Gastroesophageal sphincter (tissue), 3 donors: Measurements from ENCODE around the gene SPO11.

Source experiments
- CTCF ChIP-seq, 4 experiments: fragments of 200-600 bp in 2 of 4; fragments of 450-650 bp in 2 of 4; sonication (generic) in 1 of 4; IDR thresholded peaks; one replicate each; pipeline ENCODE4 v1.5.1; 2017 to 2019; ENCODE audit warnings: antibody characterized with exemption in 4 of 4, mild to moderate bottlenecking in 2 of 4, moderate library complexity in 2 of 4
- EP300 ChIP-seq: sonication (generic); formaldehyde crosslinking; IDR thresholded peaks from one replicate; pipeline ENCODE4 v1.6.1; 2017; ENCODE audit warnings: antibody characterized with exemption, mild to moderate bottlenecking
- POLR2A ChIP-seq, 2 donors: fragments of 450-650 bp; IDR thresholded peaks; one replicate each; pipeline ENCODE4 v1.6.1; 2017; ENCODE audit warnings: antibody characterized with exemption in 2 of 2, mild to moderate bottlenecking in 2 of 2, moderate library complexity in 1 of 2
- POLR2AphosphoS5 ChIP-seq: sonication (generic); formaldehyde crosslinking; IDR thresholded peaks from one replicate; pipeline ENCODE4 v1.6.1; 2017; ENCODE audit warnings: antibody characterized with exemption

GRCh38 chr20:57351042-57351783, 21.6 kb downstream of the SPO11 start, which contains the start of gene RAE1:
- TF ChIP-seq CTCF (IDR thresholded peaks at IDR 0.05) (peak in 1 of 4 experiments; percentile 12), POLR2A (IDR thresholded peaks at IDR 0.05) (peak; percentile 34 to 45), EP300 (no peak), POLR2AphosphoS5 (peak; percentile 81)
